HG02884 (cell line): Measurements from ENCODE around the gene H2AZ1.

Experiments used
- ATAC-seq: cut with Tn5 transposase; IDR thresholded peaks from one replicate; pipeline ENCODE4 v1.9.1; 2021; ENCODE audit warnings: mild to moderate bottlenecking, moderate library complexity; ENCODE audit not compliant: unreplicated experiment

Gene H2AZ1

DNA sequence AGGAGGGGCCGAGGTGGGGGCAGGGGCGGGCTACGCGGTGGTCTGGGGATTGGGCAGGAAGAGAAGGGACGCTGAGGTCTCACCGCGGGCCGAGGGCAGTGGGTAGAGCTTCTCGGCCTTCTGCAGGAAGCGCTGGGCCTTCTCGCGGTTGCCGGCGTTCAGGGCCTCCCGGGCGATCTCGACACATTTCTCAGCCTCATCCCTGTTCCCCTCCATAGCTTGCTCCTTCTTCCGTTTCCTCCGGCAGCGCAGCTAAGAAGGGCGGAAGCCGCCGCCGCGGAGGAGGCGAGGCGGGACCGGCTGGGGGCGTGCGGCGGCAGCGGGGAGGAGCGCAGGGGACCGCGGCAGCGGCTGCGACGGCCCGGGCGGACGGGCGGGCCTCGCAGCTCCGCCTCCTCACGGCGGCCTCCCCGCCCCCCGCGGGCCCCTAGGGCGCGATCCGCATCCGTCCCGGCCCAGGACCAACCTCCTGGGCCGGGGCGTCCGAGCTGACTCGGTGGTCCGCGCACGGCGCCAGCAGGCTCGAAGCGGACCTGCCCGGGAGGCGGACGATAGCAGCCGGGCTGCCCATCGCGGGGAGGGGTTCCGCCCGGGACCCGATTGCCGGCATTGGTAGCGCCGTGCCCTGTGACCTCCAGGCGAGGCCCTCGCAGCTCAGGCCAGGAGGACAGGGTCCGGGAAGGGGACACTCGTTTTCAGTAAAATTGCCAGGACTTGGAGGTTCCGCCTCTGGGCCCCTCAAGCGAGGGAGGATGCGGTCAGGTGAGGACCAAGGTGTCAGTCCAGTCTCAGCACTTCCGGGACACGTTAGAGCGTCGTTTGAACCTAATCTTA lies 3.5 kb downstream of the H2AZ1 start, which contains the start of gene DNAJB14:
Gene DNAJB14, minus strand, starts transcription at position 263 of the 834 bp plus-strand sequence. Its CDS starts 47 bp downstream, at position 216.
- peak; percentile 32 for ATAC-seq

GRCh38 chr4:99945718-99946355 lies 4.2 kb downstream of the H2AZ1 start:
- peak; percentile 0 for ATAC-seq

DNA sequence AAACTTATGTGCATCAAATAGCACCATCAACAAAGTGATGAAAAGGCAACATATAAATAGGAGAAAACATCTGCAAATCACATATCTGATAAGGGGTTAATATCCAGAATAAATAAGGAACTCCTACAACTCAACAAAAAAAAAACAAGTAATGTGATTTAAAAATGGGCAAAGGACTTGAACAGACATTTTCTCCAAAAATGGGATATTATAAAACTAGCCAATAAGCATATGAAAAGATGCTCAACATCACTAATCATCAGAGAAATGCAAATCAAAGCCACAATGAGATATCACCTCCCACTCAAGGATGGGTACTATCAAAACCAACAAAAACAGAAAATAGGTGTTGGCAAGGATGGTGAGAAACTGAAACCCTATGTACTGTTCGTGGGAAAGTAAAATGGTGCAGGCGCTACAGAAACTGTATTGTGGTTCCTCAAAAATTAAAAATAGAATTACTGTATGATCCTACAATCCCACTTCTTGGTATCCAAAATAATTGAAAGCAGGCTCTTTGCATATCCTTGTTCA lies 6.1 kb downstream of the H2AZ1 start:
- no peak for ATAC-seq

DNA sequence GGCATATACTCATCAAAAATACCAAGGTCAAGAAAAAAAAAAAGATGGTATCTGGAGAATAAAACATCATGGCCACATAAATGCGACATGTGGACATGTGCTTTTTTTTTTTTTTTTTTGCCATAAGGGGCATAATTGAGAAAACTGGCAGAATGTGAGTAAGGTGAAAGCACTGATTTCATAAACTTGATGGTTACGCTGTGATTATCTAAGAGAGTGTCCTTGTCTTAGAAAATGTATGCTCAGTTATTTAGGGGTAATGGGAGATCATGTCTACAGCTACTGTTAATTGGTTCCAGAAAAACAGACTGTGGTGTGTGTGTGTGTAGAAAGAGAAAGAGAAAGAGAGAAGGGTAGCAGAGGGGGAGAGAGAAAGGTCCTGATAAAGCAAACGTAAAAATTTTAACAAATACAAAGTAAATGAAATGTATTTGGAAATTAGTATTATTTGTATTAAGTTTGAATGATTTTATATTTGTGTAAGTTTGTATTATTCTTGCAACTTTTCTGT lies 11.8 kb downstream of the H2AZ1 start:
- no peak for ATAC-seq

DNA sequence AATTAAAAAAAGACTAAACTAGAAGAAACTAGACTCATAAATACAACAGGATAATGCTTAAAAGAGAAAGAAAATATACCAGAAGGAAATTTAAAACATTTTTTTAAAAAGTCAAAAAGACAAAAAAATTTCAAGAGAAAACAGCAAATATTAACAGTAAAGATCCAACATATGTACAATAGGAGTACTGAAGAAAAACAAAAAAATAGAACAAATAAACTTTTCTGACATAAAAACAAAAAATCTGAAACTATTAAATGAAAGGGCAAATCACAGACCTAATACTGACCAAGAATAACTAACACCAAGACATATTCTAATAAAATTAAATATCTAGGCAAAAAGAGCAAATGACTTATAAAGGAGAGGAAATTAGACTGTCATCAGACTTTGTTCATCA lies 15.2 kb downstream of the H2AZ1 start:
- ATAC-seq = no peak

- ATAC-seq = no peak
These were observed 22.5 kb downstream of the H2AZ1 start for GRCh38 chr4:99927566-99927965.

- no peak for ATAC-seq
These were observed 28.9 kb downstream of the H2AZ1 start for GRCh38 chr4:99921174-99921573.

GRCh38 chr4:99918656-99919055 lies 31.4 kb downstream of the H2AZ1 start:
- no peak for ATAC-seq

DNA sequence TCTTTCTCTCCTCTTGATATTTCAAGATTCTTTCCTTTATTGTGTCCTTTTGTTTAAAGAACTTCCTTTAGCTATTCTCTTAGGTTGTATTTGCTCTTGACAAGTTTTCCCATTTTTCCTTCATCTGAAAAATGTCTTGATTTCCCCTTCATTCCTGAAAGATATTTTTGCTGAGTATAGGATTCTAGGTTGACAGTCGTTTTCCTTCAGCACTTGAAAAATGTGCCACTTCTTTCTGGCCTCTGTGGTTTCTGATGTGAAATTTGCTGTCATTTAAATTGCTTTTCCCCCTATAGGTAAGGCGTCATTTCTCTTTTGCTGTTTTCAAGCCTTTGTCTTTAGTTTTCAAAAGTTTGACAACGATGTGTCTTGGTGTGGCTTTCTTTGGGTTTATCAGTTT lies 32.5 kb downstream of the H2AZ1 start:
- ATAC-seq = no peak

- no peak for ATAC-seq
These were observed 34.6 kb downstream of the H2AZ1 start for GRCh38 chr4:99915449-99915848.
